Measurements from ENCODE around the gene ARG2. TPM values are rescaled to one million over a fixed set of nuclear protein-coding genes. Genes with fewer than 3 reads are reported as not detected.

The ARG2 gene
- total RNA-seq, 1 experiment from 2014 or later, result 35.2 TPM

DNA sequence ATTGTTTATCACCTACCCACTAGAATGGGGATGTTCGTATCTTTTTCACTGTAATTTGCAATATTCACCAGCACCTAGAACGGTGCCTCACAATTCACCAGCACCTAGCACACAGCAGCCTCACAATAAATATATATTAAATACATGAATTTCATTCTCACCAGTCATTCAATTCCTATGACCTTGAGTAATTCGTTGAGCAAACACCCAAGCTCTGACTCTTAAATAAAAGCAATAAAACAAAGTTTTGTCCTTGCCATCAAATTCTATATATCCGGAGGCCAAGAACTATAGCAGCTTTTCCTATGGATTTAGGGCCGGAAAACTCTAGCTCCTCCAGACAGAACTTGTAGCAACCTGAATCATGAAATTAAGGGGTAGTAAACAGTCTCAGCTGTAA lies 53.7 kb downstream of the ARG2 start:
- H3T11ph ChIP-seq (ENCODE audit: low read length), result no peak overlapping the region
- H3K18ac ChIP-seq (ENCODE audit: insufficient read length, low read depth, low read length), result no peak overlapping the region
- no peak overlapping the region for H3K56ac ChIP-seq (ENCODE audit: insufficient read length, low read depth, low read length)
- H3K9ac ChIP-seq (ENCODE audit: extremely low read depth, insufficient read length, low read length), result peak overlapping the region; percentile 26
- Mint-ChIP-seq H3K27me3 (ENCODE audit: low read depth) (no peaks in the 10 kb centered on the region; the same call in 1 of the 2 replicates), H3K9me3 (no peaks in the 10 kb centered on the region; a peak in 1 of 5 replicates), H3K36me3 (ENCODE audit: insufficient read depth in 1 of 3, low read depth in 3 of 3) (peaks cover 9 to 22% (median 20%) of the 10 kb centered on the region in 3 experiments), H3K4me1 (peaks cover 21 to 24% of the 10 kb centered on the region in 2 experiments), H3K4me3 (peak overlapping the region; percentile 75 to 83), H3K27ac (no peak overlapping the region)
- H2BK20ac ChIP-seq (ENCODE audit: low read depth, low read length, poor library complexity, severe bottlenecking), result no peak overlapping the region
- peaks cover 2% of the 10 kb centered on the region; the same call in 1 of the 2 replicates for H3K4me1 ChIP-seq (ENCODE audit: insufficient read depth, low read length)
- no peak overlapping the region for H4K8ac ChIP-seq (replicated peaks; ENCODE audit: insufficient read length, low read depth, low read length)
- no peak overlapping the region for H2AK5ac ChIP-seq (ENCODE audit: insufficient read length, low read length)
- no peaks in the 10 kb centered on the region for H3K9me3 ChIP-seq (ENCODE audit: control insufficient read depth, low read depth, low read length)
- H3K14ac ChIP-seq (ENCODE audit: insufficient read depth, low read length), result no peak overlapping the region
- H4K20me1 ChIP-seq (ENCODE audit: control insufficient read depth, insufficient read depth, insufficient read length), result no peaks in the 10 kb centered on the region
- no CpG with 5 or more reads among the region's 5 CpGs for WGBS (ENCODE audit: extremely low coverage, insufficient read length, low lambda C conversion rate)
- H3K23me2 ChIP-seq (ENCODE audit: insufficient read length, low read depth, low read length, poor library complexity, severe bottlenecking), result peaks cover 5% of the 10 kb centered on the region
- TF ChIP-seq, protein P1, sequence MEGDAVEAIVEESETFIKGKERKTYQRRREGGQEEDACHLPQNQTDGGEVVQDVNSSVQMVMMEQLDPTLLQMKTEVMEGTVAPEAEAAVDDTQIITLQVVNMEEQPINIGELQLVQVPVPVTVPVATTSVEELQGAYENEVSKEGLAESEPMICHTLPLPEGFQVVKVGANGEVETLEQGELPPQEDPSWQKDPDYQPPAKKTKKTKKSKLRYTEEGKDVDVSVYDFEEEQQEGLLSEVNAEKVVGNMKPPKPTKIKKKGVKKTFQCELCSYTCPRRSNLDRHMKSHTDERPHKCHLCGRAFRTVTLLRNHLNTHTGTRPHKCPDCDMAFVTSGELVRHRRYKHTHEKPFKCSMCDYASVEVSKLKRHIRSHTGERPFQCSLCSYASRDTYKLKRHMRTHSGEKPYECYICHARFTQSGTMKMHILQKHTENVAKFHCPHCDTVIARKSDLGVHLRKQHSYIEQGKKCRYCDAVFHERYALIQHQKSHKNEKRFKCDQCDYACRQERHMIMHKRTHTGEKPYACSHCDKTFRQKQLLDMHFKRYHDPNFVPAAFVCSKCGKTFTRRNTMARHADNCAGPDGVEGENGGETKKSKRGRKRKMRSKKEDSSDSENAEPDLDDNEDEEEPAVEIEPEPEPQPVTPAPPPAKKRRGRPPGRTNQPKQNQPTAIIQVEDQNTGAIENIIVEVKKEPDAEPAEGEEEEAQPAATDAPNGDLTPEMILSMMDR (conservative IDR thresholded peaks at IDR 0.05), result no peak
- no peak for DNase-seq
- no peak overlapping the region for H2BK5ac ChIP-seq (ENCODE audit: insufficient read length, low read length)
- H2AFZ ChIP-seq (ENCODE audit: low read length), result no peak overlapping the region
- no peak overlapping the region for H2BK12ac ChIP-seq (ENCODE audit: insufficient read length, low read depth, low read length)
- peak overlapping the region; percentile 52 for H3K4me2 ChIP-seq (ENCODE audit: insufficient read depth, insufficient read length, low read length)
- H4K5ac ChIP-seq (ENCODE audit: insufficient read length, low read depth, low read length), result no peak overlapping the region
- no peaks in the 10 kb centered on the region for H3K27me3 ChIP-seq (ENCODE audit: insufficient read depth, low read length)
- H3K4ac ChIP-seq (ENCODE audit: low read depth, low read length), result no peak overlapping the region
- no peak overlapping the region for H2BK120ac ChIP-seq (ENCODE audit: low read depth, low read length, poor library complexity, severe bottlenecking)
- H4K91ac ChIP-seq (ENCODE audit: insufficient read length, low read depth, low read length), result no peak overlapping the region
- no peak overlapping the region for H3K23ac ChIP-seq (ENCODE audit: insufficient read length, low read depth, low read length)
- H3K79me1 ChIP-seq (ENCODE audit: insufficient read depth, low read depth, low read length, poor library complexity, severe bottlenecking), result no peaks in the 10 kb centered on the region
- no peak overlapping the region for H3K27ac ChIP-seq (ENCODE audit: insufficient read length, low read depth, low read length)
- H2BK15ac ChIP-seq (ENCODE audit: low read depth, low read length), result no peak overlapping the region
- H3K79me2 ChIP-seq (ENCODE audit: insufficient read depth, low read length), result peaks cover 4% of the 10 kb centered on the region; the same call in 1 of the 2 replicates
